ENCODE measurements around the gene HMBS. TPM values are rescaled to one million over a fixed set of nuclear protein-coding genes. Genes with fewer than 3 reads are reported as not detected.

The HMBS gene
- total RNA-seq = 6.9 and 7.3 TPM in 2 replicates

DNA sequence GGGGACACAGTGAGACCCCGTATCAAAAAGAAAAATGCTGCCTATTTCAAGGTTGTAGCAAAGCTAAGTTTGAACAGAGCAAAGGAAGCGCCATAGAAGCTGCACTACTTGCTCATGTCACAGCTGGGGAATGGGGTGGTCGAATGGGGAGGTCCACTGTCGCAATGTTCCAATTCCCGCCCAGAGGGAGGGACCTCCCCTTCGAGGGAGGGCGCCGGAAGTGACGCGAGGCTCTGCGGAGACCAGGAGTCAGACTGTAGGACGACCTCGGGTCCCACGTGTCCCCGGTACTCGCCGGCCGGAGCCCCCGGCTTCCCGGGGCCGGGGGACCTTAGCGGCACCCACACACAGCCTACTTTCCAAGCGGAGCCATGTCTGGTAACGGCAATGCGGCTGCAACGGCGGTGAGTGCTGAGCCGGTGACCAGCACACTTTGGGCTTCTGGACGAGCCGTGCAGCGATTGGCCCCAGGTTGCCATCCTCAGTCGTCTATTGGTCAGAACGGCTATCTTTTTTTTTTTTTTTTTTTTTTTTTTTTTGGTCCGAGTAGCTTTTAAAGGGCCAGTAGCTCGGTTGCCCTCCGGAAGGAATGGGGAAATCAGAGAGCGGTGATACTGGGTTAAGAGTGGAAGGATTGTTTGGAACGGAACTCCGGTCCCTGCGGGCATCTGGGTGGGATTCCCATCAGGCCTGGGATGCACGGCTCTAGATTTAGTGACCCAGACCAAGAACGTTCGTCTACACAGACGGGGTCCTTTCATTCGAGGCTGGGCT lies at the start of gene HMBS:
TSS of gene HMBS (plus strand) at position 219 of the 774 bp plus-strand sequence. CDS start at position 372, 153 bp downstream.

GRCh38 chr11:119057000-119057769 lies 27.5 kb upstream of the HMBS start, which contains the start of gene HYOU1:
Gene HYOU1, minus strand, starts transcription at chr11:119057205. Its CDS starts 1,045 bp downstream, at chr11:119056160.

GRCh38 chr11:119067371-119068222 lies 17.1 kb upstream of the HMBS start, which contains the start of gene VPS11:
Gene VPS11, plus strand, starts transcription at chr11:119067818. Its CDS starts 6 bp downstream, at chr11:119067824.

GRCh38 chr11:119101759-119102423 lies 17.2 kb downstream of the HMBS start, which contains the start of gene DPAGT1:
Gene DPAGT1, minus strand, starts transcription at chr11:119101853. Its CDS starts 198 bp downstream, at chr11:119101655.

DNA sequence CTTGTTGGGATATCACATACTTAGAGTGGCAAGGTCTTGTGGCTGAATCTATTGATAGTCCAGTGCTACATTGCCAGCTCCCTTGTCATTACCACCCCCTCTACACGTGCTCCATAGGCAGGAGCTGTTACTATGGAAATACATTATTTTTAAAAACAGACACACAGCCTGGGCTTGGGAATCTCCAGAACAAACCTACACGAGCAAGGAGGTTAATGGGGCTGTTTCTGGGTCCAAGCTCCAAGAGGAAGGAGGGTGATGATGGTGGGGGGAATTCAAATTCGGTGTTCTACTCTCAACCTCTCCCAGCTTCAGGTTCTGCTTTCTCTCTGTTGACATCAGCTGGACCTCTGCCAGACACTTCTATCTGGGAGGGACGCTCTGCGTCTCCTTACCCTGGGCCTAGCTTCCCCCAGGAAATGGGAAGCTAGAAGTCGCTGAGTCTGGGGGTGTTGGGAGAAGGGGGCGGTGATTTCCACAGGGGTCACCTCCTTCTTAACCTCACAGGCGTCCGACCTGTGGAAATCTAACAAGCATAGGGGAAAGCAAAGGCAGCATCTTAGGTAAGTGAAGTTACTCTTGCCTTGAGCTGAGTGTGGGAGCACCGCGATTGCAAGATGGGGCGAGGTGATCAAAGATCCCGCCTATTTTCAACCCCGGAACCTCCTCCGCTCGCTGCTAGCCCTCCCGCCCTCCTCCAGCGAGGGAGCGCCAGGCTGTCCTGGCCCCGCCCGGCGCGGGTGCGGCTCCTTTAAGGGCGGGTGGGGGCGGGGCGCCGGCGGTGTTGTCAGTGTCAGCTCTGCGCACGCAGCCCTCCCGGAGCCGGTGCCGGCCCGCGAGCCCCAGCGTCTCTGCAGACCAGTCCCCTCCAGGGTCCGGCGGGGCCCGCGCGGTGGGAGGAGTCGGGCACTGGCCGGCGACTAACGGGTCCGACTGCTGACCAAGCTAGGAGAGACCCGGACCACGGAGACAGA lies 22.2 kb downstream of the HMBS start, which contains the start of gene C2CD2L:
TSS of gene C2CD2L (plus strand) at position 781 of the 974 bp plus-strand sequence. CDS start 398 bp downstream, outside the sequence.

GRCh38 chr11:119121008-119121810 lies 36.5 kb downstream of the HMBS start, which contains the start of gene HINFP:
Gene HINFP, plus strand, starts transcription at chr11:119121580. Its CDS starts 5,365 bp downstream, at chr11:119126945.

Other genes starting within 250 kb of the HMBS start
- gene CXCR5, start 201.0 kb upstream of the HMBS start, total RNA-seq = not detected in 2 replicates
- 13.9 and 22.9 TPM in 2 replicates for gene BCL9L, start 159.0 kb upstream of the HMBS start, total RNA-seq
- gene UPK2, start 128.6 kb upstream of the HMBS start, total RNA-seq = not detected in 2 replicates
- gene FOXR1, start 113.1 kb upstream of the HMBS start, total RNA-seq = not detected in 2 replicates
- gene CENATAC, start 86.7 kb upstream of the HMBS start, total RNA-seq = 24.2 and 27.2 TPM in 2 replicates
- gene RPS25, start 66.5 kb upstream of the HMBS start, total RNA-seq = 1,172 and 2,215 TPM in 2 replicates
- 54.2 and 66.2 TPM in 2 replicates for gene TRAPPC4, start 66.1 kb upstream of the HMBS start, total RNA-seq
- gene SLC37A4, start 54.0 kb upstream of the HMBS start, total RNA-seq = 17.7 and 27.4 TPM in 2 replicates
- 230 and 263 TPM in 2 replicates for gene HYOU1, start 27.7 kb upstream of the HMBS start, total RNA-seq
- gene VPS11, start 17.1 kb upstream of the HMBS start, total RNA-seq = 25.5 and 32.3 TPM in 2 replicates
- gene DPAGT1, start 17.0 kb downstream of the HMBS start, total RNA-seq = 27.2 and 34.9 TPM in 2 replicates
- gene C2CD2L, start 22.5 kb downstream of the HMBS start, total RNA-seq = 4.6 and 6.2 TPM in 2 replicates
- 24.4 and 24.5 TPM in 2 replicates for gene HINFP, start 36.7 kb downstream of the HMBS start, total RNA-seq
- gene ABCG4, start 64.2 kb downstream of the HMBS start, total RNA-seq = 0.33 and 1.1 TPM in 2 replicates
- 17.5 and 22.5 TPM in 2 replicates for gene NLRX1, start 83.8 kb downstream of the HMBS start, total RNA-seq
- gene NHERF4, start 100.6 kb downstream of the HMBS start, total RNA-seq = not detected in 2 replicates
- 23.2 and 33.1 TPM in 2 replicates for gene CBL, start 121.5 kb downstream of the HMBS start, total RNA-seq
- 1,416 and 4,821 TPM in 2 replicates for gene MCAM, start 232.2 kb downstream of the HMBS start, total RNA-seq
- gene RNF26, start 249.6 kb downstream of the HMBS start, total RNA-seq = 6.4 and 7.2 TPM in 2 replicates